ENCODE results near the gene PLEKHA1.

- TF ChIP-seq CTCF (IDR thresholded peaks at IDR 0.05): no peak
- TF ChIP-seq POLR2A (IDR thresholded peaks at IDR 0.05): no peak
Measured at GRCh38 chr10:122391875-122392274, 17.4 kb downstream of the PLEKHA1 start.
